Measurements from ENCODE around the gene ATXN1.
A peak's percentile ranks its signal among the peaks of the same experiment; 100 is the strongest.
"Not testable (repeated sequence)": the region's sequence is repeated elsewhere in the genome, so short reads cannot be mapped to it uniquely, and the experiment has no call there.

ATXN1 gene

GRCh38 chr6:16404456-16404855 lies 356.8 kb downstream of the ATXN1 start:
- Mint-ChIP-seq H3K4me3 (no peak overlapping the region), H3K4me1 (peaks cover 32% of the 10 kb centered on the region), H3K9me3 (no peaks in the 10 kb centered on the region), H3K27me3 (no peaks in the 10 kb centered on the region), H3K27ac (peak overlapping the region; percentile 25 to 48)
- DNase-seq (no peak), ATAC-seq (no peak)

- H3K27ac Mint-ChIP-seq = no peak overlapping the region
- peaks cover 28% of the 10 kb centered on the region for H3K4me1 Mint-ChIP-seq
- H3K27me3 Mint-ChIP-seq = no peaks in the 10 kb centered on the region
- ATAC-seq (peak; percentile 55), DNase-seq (no peak)
- H3K9me3 Mint-ChIP-seq = no peaks in the 10 kb centered on the region
- no peak overlapping the region for H3K4me3 Mint-ChIP-seq
Measured at GRCh38 chr6:16403831-16404230, 357.4 kb downstream of the ATXN1 start.

DNA sequence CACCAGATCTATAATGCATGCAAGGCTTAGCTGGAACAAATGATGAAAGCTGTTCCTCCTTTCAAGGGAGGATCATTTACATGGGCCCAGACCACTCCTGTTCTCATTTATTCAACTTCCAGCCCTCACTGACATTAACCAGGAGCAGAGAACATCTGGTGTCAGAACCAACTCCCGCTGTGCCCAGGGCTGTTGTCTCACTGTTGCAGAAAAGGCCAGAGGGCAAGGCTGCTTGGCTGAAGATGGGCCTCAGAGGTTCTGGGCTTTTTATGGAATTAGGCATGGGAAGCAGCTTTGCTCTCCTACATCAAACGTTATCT lies 358.7 kb downstream of the ATXN1 start:
- no peak overlapping the region for H3K4me3 Mint-ChIP-seq
- peak overlapping the region in 1 of 2 donors; percentile 45 for H3K27ac Mint-ChIP-seq
- no peaks in the 10 kb centered on the region for H3K27me3 Mint-ChIP-seq
- no peaks in the 10 kb centered on the region for H3K9me3 Mint-ChIP-seq
- peaks cover 28% of the 10 kb centered on the region for H3K4me1 Mint-ChIP-seq
- no peak for DNase-seq
- no peak for ATAC-seq

DNA sequence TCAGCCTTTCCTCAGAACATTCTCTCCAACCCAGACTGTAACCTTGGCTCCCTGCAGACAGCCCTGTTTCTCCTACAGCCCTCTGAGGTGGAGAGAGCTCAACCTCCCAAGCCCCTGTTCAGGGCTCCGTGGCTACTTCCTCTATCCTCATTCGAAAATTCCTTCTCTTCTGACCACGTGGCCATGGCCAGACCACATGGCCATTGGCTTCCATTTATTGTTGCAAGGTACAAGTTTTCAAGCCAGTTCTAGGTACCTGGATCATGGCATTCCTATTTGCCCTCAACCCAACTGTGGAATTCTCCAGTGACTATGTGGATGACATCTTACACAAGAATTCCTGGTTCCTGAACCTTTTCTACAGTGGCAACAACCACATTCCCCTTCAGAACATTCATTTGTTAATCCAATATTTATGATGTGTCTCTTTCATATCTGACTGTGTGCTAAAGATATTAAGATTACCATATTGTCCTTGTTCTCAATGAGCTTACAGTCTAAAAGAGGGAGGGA lies 361.0 kb downstream of the ATXN1 start:
- no peak for DNase-seq
- Mint-ChIP-seq H3K4me1 (peaks cover 22% of the 10 kb centered on the region), H3K27ac (no peak overlapping the region)

DNA sequence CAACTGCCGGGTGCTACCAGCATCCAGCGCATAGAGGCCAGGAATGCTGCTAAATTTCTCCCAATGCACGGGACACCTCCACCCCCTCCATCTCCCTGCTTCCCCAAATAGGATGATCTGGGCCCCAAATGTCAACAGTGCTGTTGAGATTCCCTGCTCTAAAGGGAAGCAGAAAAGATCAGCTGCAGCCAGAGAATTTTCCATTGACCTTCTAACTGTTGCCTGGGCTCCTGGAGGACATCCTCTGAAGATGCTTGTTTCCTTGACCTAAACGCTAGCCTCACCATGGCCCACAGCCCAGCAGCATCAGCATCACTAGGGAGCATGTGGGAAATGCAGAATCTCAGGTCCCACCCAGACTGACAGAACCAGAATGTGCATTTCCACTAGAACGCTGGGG lies 361.6 kb downstream of the ATXN1 start:
- DNase-seq = no peak
- Mint-ChIP-seq H3K9me3 (no peaks in the 10 kb centered on the region), H3K4me1 (peaks cover 17% of the 10 kb centered on the region), H3K27ac (peak overlapping the region in 1 of 2 donors; percentile 4), H3K27me3 (no peaks in the 10 kb centered on the region), H3K4me3 (no peak overlapping the region)
- no peak for ATAC-seq

More for the DNA sequence above, 361.0 kb downstream of the ATXN1 start:
- no peak overlapping the region for H3K4me3 Mint-ChIP-seq
- no peak for ATAC-seq
- no peaks in the 10 kb centered on the region for H3K9me3 Mint-ChIP-seq
- no peaks in the 10 kb centered on the region for H3K27me3 Mint-ChIP-seq

GRCh38 chr6:16399158-16399557 lies 362.1 kb downstream of the ATXN1 start:
- DNase-seq (no peak), ATAC-seq (no peak)
- H3K9me3 Mint-ChIP-seq = no peaks in the 10 kb centered on the region
- no peaks in the 10 kb centered on the region for H3K27me3 Mint-ChIP-seq
- H3K27ac Mint-ChIP-seq = no peak overlapping the region
- peaks cover 12% of the 10 kb centered on the region for H3K4me1 Mint-ChIP-seq
- H3K4me3 Mint-ChIP-seq = no peak overlapping the region

DNA sequence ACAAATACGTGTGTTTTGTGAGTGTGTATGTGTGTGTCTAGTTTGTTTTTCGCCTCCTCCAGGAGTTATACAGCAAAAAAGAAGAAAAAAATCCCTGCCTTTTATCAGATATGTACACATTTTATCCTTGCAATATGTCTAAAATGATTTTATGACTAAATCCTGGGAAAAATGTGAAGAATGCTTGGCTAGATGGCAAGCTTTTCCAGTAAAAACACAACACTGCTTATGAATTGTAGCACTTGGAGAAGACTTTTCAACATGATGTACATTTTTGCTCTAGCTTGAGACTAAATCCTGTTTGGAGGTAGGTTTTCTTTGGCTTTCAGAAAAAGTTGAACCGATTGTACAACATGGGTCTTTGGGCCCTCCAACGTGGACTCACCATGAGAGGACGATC lies 362.7 kb downstream of the ATXN1 start:
- Mint-ChIP-seq H3K9me3 (no peaks in the 10 kb centered on the region), H3K4me3 (no peak overlapping the region), H3K4me1 (peaks cover 8% of the 10 kb centered on the region), H3K27me3 (no peaks in the 10 kb centered on the region), H3K27ac (no peak overlapping the region)
- ATAC-seq (no peak), DNase-seq (no peak)

DNA sequence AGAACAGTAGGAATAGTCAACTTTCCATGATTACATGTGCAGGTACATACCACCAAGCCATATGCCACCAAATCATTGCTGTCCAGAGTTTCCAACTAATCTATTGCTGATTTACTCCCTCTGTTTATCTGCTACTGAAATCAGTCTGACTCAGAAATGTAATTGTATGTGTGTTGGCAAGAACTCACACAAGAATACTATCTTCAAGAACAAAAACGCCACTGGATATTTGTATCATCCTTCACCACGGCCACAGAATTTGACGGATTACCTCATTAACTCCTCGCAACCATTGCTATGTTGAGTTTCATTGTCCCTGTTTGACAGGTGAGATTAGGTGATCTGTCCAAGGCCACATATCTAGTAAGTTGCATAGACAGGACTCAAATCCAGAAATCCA lies 363.6 kb downstream of the ATXN1 start:
- ATAC-seq (no peak), DNase-seq (no peak)
- Mint-ChIP-seq H3K4me3 (no peak overlapping the region), H3K9me3 (no peaks in the 10 kb centered on the region), H3K27me3 (no peaks in the 10 kb centered on the region), H3K4me1 (peaks cover 7% of the 10 kb centered on the region), H3K27ac (no peak overlapping the region)

- ATAC-seq (no peak), DNase-seq (no peak)
- H3K4me3 Mint-ChIP-seq = no peak overlapping the region
- H3K4me1 Mint-ChIP-seq = no peaks in the 10 kb centered on the region
- peak overlapping the region in 1 of 2 donors; percentile 33 for H3K27ac Mint-ChIP-seq
- H3K27me3 Mint-ChIP-seq = no peaks in the 10 kb centered on the region
- no peaks in the 10 kb centered on the region for H3K9me3 Mint-ChIP-seq
Measured at GRCh38 chr6:16396497-16397319, 364.6 kb downstream of the ATXN1 start.

DNA sequence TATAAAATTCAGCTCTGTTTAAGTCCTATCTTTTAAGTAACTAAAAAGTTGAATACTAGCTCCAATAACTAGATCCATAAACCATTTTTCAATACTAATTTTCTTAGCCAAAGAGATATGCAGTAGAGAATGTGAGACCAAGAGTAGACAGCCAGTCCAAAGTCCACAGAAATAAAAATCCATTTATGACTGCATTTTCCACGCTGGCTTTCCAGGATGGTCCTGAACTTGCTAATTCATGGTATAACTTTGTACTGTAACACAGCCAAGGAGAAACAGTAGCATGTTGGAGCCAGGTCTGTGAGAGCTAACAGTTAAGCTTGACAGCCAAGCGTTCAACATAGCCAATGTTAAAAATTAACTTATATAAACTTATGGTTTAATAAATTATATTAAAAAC lies 366.6 kb downstream of the ATXN1 start:
- Mint-ChIP-seq H3K27me3 (no peaks in the 10 kb centered on the region), H3K27ac (no peak overlapping the region), H3K4me3 (no peak overlapping the region), H3K9me3 (no peaks in the 10 kb centered on the region), H3K4me1 (no peaks in the 10 kb centered on the region)
- no peak for DNase-seq
- ATAC-seq = no peak

DNA sequence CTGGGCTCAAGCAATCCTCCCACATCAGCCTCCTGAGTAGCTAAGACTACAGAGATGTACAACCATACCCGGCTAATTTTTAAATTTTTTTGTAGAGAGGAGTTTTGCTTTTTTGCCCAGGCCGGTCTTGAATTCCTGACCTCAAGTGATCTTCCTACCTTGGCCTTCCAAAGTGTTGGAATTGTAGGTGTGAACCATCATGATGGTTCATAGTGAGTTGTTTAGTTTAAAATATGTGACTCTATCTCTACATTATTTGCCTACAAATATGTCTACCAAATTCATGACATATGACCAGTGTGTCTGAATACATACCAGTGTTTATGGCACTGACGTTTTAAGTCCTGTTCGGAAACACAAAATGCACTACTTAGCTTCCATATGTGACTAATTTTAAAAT lies 367.9 kb downstream of the ATXN1 start:
- Mint-ChIP-seq H3K27me3 (no peaks in the 10 kb centered on the region), H3K9me3 (no peaks in the 10 kb centered on the region), H3K4me3 (no peak overlapping the region), H3K27ac (no peak overlapping the region), H3K4me1 (no peaks in the 10 kb centered on the region)
- ATAC-seq (no peak), DNase-seq (no peak)

DNA sequence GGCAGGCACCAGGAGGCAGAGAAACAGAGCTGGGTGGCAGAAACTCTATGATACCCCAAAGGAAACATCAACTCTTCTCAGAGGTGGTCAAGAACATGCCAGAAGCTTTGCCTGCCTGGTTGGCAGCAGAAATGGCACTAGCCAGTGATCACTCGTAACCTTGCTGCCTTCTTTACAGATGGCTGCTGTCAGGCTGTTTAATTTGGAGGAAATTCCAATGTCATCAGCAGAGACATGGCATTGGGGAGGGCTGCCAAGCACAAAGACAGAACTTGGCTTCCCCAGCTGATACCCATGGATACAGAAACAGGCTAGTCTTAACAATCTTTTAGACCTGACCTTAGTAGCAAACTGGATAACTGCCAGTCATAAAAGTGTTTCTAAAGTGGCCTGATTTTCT lies 369.2 kb downstream of the ATXN1 start:
- H3K9me3 Mint-ChIP-seq = no peaks in the 10 kb centered on the region
- no peak overlapping the region for H3K4me3 Mint-ChIP-seq
- ATAC-seq = no peak
- no peak for DNase-seq
- H3K4me1 Mint-ChIP-seq = no peaks in the 10 kb centered on the region
- no peaks in the 10 kb centered on the region for H3K27me3 Mint-ChIP-seq
- H3K27ac Mint-ChIP-seq = no peak overlapping the region

DNA sequence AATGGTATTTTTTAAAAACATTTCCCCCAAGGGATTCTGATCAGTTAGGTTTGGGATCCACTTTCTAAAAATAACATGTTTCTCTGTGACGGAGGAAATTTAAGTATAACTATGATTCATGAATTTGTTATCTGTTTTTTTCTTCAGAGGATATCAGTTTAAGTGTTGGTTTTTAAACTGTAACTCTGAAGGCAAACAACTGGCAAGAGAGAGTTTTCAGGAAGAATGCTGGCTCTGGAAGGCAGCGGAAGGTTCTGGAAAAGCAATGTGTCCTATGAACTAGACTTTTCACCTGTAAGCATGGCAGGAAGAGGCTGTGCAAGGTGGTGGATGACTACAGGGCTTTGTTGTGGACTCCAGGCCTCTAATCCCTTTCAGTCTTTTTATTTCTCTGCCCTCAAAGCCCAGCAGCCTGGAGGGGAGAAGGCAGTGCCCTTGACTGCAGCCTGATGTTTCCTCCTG lies 369.8 kb downstream of the ATXN1 start:
- no peak for ATAC-seq
- no peak for DNase-seq

DNA sequence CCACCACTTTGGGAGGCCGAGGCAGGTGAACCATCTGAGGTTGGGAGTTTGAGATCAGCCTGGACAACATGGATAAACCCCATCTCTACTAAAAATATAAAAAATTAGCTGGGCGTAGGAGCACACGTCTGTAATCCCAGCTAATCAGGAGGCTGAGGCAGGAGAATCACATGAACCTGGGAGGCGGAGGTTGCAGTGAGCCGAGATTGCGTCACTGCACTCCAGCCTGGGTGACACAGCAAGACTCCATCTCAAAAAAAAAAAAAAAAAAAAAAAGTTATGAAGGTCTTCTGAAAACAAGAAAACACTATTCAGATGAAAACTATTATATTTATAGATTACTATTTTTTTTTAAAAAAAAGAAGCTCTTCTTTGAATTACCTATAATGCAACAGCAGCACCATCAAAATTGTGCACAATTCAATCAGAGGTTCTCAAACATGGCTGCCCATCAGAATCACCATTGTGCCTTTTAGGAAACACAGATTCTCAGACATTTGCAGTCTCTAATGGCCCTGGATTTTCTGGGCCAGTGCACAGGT lies 370.3 kb downstream of the ATXN1 start:
- not testable (repeated sequence) for H3K4me3 Mint-ChIP-seq, H3K27ac Mint-ChIP-seq, H3K9me3 Mint-ChIP-seq, H3K4me1 Mint-ChIP-seq, DNase-seq, H3K27me3 Mint-ChIP-seq, ATAC-seq

More for the DNA sequence above, 369.8 kb downstream of the ATXN1 start:
- Mint-ChIP-seq H3K4me1 (peaks cover 2% of the 10 kb centered on the region), H3K9me3 (no peaks in the 10 kb centered on the region), H3K4me3 (no peak overlapping the region), H3K27ac (no peak overlapping the region), H3K27me3 (no peaks in the 10 kb centered on the region)

GRCh38 chr6:16389642-16390041 lies 371.6 kb downstream of the ATXN1 start:
- Mint-ChIP-seq H3K4me3 (no peak overlapping the region), H3K27me3 (no peaks in the 10 kb centered on the region), H3K9me3 (no peaks in the 10 kb centered on the region), H3K27ac (peak overlapping the region in 1 of 2 donors; percentile 43), H3K4me1 (peaks cover 5% of the 10 kb centered on the region)
- no peak for DNase-seq
- no peak for ATAC-seq

DNA sequence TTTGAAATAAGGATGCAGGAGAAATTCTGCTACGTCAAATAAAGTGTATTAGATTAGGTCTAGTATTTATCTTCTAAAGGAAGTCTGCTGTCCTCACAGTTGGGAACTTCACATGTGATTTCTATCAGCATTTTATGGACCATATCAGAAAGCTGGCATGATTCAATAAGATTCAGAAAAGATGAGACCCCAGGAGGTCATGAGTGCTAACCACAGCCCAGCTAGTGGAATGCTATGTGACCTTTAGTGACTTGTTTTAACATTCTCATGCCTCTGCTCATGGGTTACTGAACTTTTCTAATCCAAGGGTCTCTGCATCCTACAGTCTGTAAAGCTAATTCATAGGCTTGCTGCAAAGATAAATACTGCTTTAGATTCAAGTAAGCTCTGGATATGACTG lies 372.8 kb downstream of the ATXN1 start:
- Mint-ChIP-seq H3K4me3 (no peak overlapping the region), H3K27ac (no peak overlapping the region), H3K27me3 (no peaks in the 10 kb centered on the region), H3K9me3 (no peaks in the 10 kb centered on the region), H3K4me1 (peaks cover 5% of the 10 kb centered on the region)
- no peak for ATAC-seq
- no peak for DNase-seq

Data from stimulated activated naive CD8-positive, alpha-beta T cell treated with anti-CD3 and anti-CD28 coated beads, Interleukin-15, amount 100 ng/mL, for 72 hours (primary cell).